Astrocyte of the hippocampus (primary cell): Measurements from ENCODE around the gene CNTNAP2.

Source experiments
- DNase-seq: peaks from one replicate; pipeline ENCODE4 v3.0.0; 2011; ENCODE audit warnings: low read depth, low spot score

The CNTNAP2 gene

GRCh38 chr7:146285418-146285817 lies 168.8 kb downstream of the CNTNAP2 start:
- DNase-seq = no peak

- no peak for DNase-seq
Observed at GRCh38 chr7:146290746-146291145, 174.1 kb downstream of the CNTNAP2 start.

GRCh38 chr7:146291900-146292299 lies 175.3 kb downstream of the CNTNAP2 start:
- no peak for DNase-seq

GRCh38 chr7:146296028-146296427 lies 179.4 kb downstream of the CNTNAP2 start:
- no peak for DNase-seq

- DNase-seq = no peak
Observed at GRCh38 chr7:146314962-146315361, 198.4 kb downstream of the CNTNAP2 start.

GRCh38 chr7:146319629-146320028 lies 203.0 kb downstream of the CNTNAP2 start:
- DNase-seq = no peak

GRCh38 chr7:146321301-146321700 lies 204.7 kb downstream of the CNTNAP2 start:
- DNase-seq = no peak

GRCh38 chr7:146331369-146331768 lies 214.8 kb downstream of the CNTNAP2 start:
- DNase-seq = no peak

- no peak for DNase-seq
Observed at GRCh38 chr7:146345251-146345650, 228.7 kb downstream of the CNTNAP2 start.

- DNase-seq = no peak
Observed at GRCh38 chr7:146346096-146346495, 229.5 kb downstream of the CNTNAP2 start.

GRCh38 chr7:146355216-146355615 lies 238.6 kb downstream of the CNTNAP2 start:
- no peak for DNase-seq

GRCh38 chr7:146359176-146359575 lies 242.6 kb downstream of the CNTNAP2 start:
- peak; percentile 11 for DNase-seq

- peak; percentile 45 for DNase-seq
Observed at GRCh38 chr7:146366938-146367337, 250.3 kb downstream of the CNTNAP2 start.

GRCh38 chr7:146370171-146370570 lies 253.6 kb downstream of the CNTNAP2 start:
- no peak for DNase-seq

GRCh38 chr7:146375170-146375569 lies 258.6 kb downstream of the CNTNAP2 start:
- DNase-seq = peak; percentile 28

GRCh38 chr7:146378196-146378595 lies 261.6 kb downstream of the CNTNAP2 start:
- DNase-seq = no peak

GRCh38 chr7:146387140-146387539 lies 270.5 kb downstream of the CNTNAP2 start:
- DNase-seq = no peak

- DNase-seq = no peak
Observed at GRCh38 chr7:146388928-146389327, 272.3 kb downstream of the CNTNAP2 start.

- no peak for DNase-seq
Observed at GRCh38 chr7:146393346-146393745, 276.7 kb downstream of the CNTNAP2 start.

- peak; percentile 0 for DNase-seq
Observed at GRCh38 chr7:146397141-146397540, 280.5 kb downstream of the CNTNAP2 start.

- no peak for DNase-seq
Observed at GRCh38 chr7:146401939-146402338, 285.3 kb downstream of the CNTNAP2 start.

GRCh38 chr7:146405737-146406136 lies 289.1 kb downstream of the CNTNAP2 start:
- DNase-seq = no peak

- DNase-seq = no peak
Observed at GRCh38 chr7:146411975-146412374, 295.4 kb downstream of the CNTNAP2 start.

GRCh38 chr7:146412781-146413180 lies 296.2 kb downstream of the CNTNAP2 start:
- DNase-seq = peak; percentile 2
